Measurements from ENCODE around the gene PPP2R5C.
"Not testable (repeated sequence)": the region's sequence is repeated elsewhere in the genome, so short reads cannot be mapped to it uniquely, and the experiment has no call there.

PPP2R5C gene

GRCh38 chr14:101761032-101761880, at the start of gene PPP2R5C:
Gene PPP2R5C (plus strand): TSS chr14:101761709. CDS start chr14:101761894, 185 bp downstream.
- Mint-ChIP-seq H3K27me3 (ENCODE audit: low read depth, poor library complexity) (peaks cover 35% of the 10 kb centered on the region), H3K36me3 (ENCODE audit: low read depth) (peaks cover 23% of the 10 kb centered on the region), H3K4me3 (peak within 1 kb of the TSS; percentile 93), H3K4me1 (peaks cover 30% of the 10 kb centered on the region), H3K9me3 (peaks cover 8% of the 10 kb centered on the region), H3K27ac (no peak within 1 kb of the TSS)
- TF ChIP-seq CTCF (IDR thresholded peaks at IDR 0.05) = no peak
- DNase-seq = peak; percentile 94

DNA sequence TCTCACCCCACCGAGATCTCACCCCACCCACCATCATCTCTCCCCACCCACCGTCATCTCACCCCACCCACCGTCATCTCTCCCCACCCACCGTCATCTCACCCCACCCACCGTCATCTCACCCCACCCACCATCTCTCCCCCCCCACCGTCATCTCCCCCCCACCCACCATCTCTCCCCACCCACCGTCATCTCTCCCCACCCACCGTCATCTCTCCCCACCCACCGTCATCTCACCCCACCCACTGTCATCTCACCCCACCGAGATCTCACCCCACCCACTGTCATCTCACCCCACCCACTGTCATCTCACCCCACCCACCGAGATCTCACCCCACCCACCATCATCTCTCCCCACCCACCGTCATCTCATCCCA, 49.7 kb upstream of the PPP2R5C start:
- not testable (repeated sequence) for H3K27ac Mint-ChIP-seq; H3K36me3 Mint-ChIP-seq (ENCODE audit: low read depth); H3K4me3 Mint-ChIP-seq; H3K9me3 Mint-ChIP-seq; H3K27me3 Mint-ChIP-seq (ENCODE audit: low read depth, poor library complexity); DNase-seq
- peaks cover 26% of the 10 kb centered on the region for H3K4me1 Mint-ChIP-seq

GRCh38 chr14:101712341-101712740, 49.2 kb upstream of the PPP2R5C start:
- not testable (repeated sequence) for H3K27ac Mint-ChIP-seq; DNase-seq; H3K36me3 Mint-ChIP-seq (ENCODE audit: low read depth); H3K27me3 Mint-ChIP-seq (ENCODE audit: low read depth, poor library complexity); H3K9me3 Mint-ChIP-seq; H3K4me3 Mint-ChIP-seq
- H3K4me1 Mint-ChIP-seq = peaks cover 26% of the 10 kb centered on the region

- H3K9me3 Mint-ChIP-seq; DNase-seq; H3K4me3 Mint-ChIP-seq; H3K27me3 Mint-ChIP-seq (ENCODE audit: low read depth, poor library complexity); H3K36me3 Mint-ChIP-seq (ENCODE audit: low read depth); H3K27ac Mint-ChIP-seq: not testable (repeated sequence)
- peaks cover 28% of the 10 kb centered on the region for H3K4me1 Mint-ChIP-seq
Measured at GRCh38 chr14:101713091-101713490, 48.4 kb upstream of the PPP2R5C start.

- TF ChIP-seq CTCF (IDR thresholded peaks at IDR 0.05) = no peak
- Mint-ChIP-seq H3K27ac (no peak overlapping the region), H3K27me3 (ENCODE audit: low read depth, poor library complexity) (no peaks in the 10 kb centered on the region), H3K4me3 (no peak overlapping the region), H3K9me3 (peaks cover 5% of the 10 kb centered on the region), H3K4me1 (peaks cover 23% of the 10 kb centered on the region), H3K36me3 (ENCODE audit: low read depth) (no peaks in the 10 kb centered on the region)
- no peak for DNase-seq
Measured at GRCh38 chr14:101713621-101714349, 47.7 kb upstream of the PPP2R5C start.

GRCh38 chr14:101714394-101714793, 47.1 kb upstream of the PPP2R5C start:
- peaks cover 5% of the 10 kb centered on the region for H3K9me3 Mint-ChIP-seq
- no peak overlapping the region for H3K27ac Mint-ChIP-seq
- H3K27me3 Mint-ChIP-seq (ENCODE audit: low read depth, poor library complexity) = no peaks in the 10 kb centered on the region
- peaks cover 26% of the 10 kb centered on the region for H3K4me1 Mint-ChIP-seq
- no peak for TF ChIP-seq CTCF (IDR thresholded peaks at IDR 0.05)
- DNase-seq = no peak
- no peak overlapping the region for H3K4me3 Mint-ChIP-seq
- H3K36me3 Mint-ChIP-seq (ENCODE audit: low read depth) = no peaks in the 10 kb centered on the region

GRCh38 chr14:101715210-101716076, 46.1 kb upstream of the PPP2R5C start:
- TF ChIP-seq CTCF (IDR thresholded peaks at IDR 0.05) = no peak
- H3K9me3 Mint-ChIP-seq = peaks cover 5% of the 10 kb centered on the region

More at GRCh38 chr14:101715210-101716076, 46.1 kb upstream of the PPP2R5C start:
- Mint-ChIP-seq H3K4me1 (peaks cover 35% of the 10 kb centered on the region), H3K27ac (peak overlapping the region; percentile 54), H3K36me3 (ENCODE audit: low read depth) (no peaks in the 10 kb centered on the region), H3K4me3 (no peak overlapping the region), H3K27me3 (ENCODE audit: low read depth, poor library complexity) (no peaks in the 10 kb centered on the region)
- no peak for DNase-seq
